H7 (cell line): ENCODE data around the gene LRP10. TPM values are rescaled to one million over a fixed set of nuclear protein-coding genes. Genes with fewer than 3 reads are reported as not detected.

Source experiments
- DNase-seq: peaks from one replicate; pipeline ENCODE4 v3.0.0; 2012
- H3K27me3 ChIP-seq: 2 replicates; pipeline ENCODE4 v1.6.0; 2011; ENCODE audit warnings: mild to moderate bottlenecking, low read length; ENCODE audit not compliant: control insufficient read depth, insufficient read depth
- H3K36me3 ChIP-seq: replicated peaks from 2 replicates; pipeline ENCODE4 v1.5.1; 2011; ENCODE audit warnings: low read length; ENCODE audit not compliant: control insufficient read depth, insufficient read depth
- H3K4me3 ChIP-seq: 2 replicates; pipeline ENCODE4 v1.5.1; 2011; ENCODE audit warnings: low read depth, mild to moderate bottlenecking, control low read depth, low read length, moderate library complexity; ENCODE audit not compliant: insufficient read depth
- total RNA-seq: library from RNA; depleted of rRNA; stranded (reverse); fragments of >200 nt; shearing (Covaris generic); gene quantifications from 2 replicates; pipeline ENCODE4 v1.2.3, GENCODE V29; 2014

The LRP10 gene
- total RNA-seq, 1 experiment from 2014 or later, result 19.3 TPM

GRCh38 chr14:22884738-22885523 lies 13.4 kb downstream of the LRP10 start:
- Histone ChIP-seq H3K27me3 (peaks cover 28% of the 10 kb centered on the region), H3K4me3 (no peak overlapping the region), H3K36me3 (no peaks in the 10 kb centered on the region)
- DNase-seq, result no peak

GRCh38 chr14:22885975-22886374 lies 14.4 kb downstream of the LRP10 start:
- Histone ChIP-seq H3K27me3 (peaks cover 28% of the 10 kb centered on the region), H3K4me3 (peak overlapping the region; percentile 73), H3K36me3 (no peaks in the 10 kb centered on the region)
- DNase-seq, result peak; percentile 36

DNA sequence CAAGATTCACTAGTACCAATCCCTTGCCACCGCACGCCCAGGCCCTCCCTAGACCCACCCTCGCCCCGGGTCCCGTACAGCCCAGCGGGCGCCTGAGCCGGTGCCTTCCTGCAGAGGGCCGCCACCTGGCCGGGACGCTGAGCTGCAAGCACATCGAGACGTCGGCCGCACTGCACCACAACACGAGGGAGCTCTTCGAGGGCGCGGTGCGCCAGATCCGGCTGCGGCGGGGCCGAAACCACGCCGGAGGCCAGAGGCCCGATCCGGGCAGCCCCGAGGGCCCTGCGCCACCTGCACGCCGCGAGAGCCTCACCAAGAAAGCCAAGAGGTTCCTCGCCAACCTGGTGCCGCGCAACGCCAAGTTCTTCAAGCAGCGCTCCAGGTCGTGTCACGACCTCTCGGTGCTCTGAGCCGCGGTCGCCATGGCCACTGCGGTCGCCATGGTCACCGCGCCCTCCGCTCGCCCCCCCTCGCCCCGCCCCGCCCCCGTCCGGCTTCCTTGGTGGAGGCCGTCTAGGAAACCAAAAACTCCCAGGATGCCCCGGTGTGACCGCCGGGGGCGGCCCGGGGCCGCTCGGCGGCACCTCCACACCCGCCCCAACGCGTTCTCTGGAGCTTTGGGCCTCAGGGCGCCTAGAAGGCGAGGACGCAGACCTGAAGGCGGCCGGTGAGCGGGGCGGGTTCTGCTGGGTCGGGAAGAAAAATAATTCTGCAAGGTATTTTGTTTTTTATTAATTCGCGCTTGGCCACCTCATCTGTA lies 15.1 kb downstream of the LRP10 start:
- DNase-seq, result peak; percentile 94
- Histone ChIP-seq H3K36me3 (no peaks in the 10 kb centered on the region), H3K27me3 (peaks cover 26% of the 10 kb centered on the region), H3K4me3 (peak overlapping the region; percentile 73)

- Histone ChIP-seq H3K36me3 (no peaks in the 10 kb centered on the region), H3K4me3 (peak overlapping the region; percentile 73), H3K27me3 (peaks cover 26% of the 10 kb centered on the region)
- peak; percentile 89 for DNase-seq
Measured at GRCh38 chr14:22887260-22887989, 15.9 kb downstream of the LRP10 start.

GRCh38 chr14:22887990-22888378 lies 16.4 kb downstream of the LRP10 start:
- Histone ChIP-seq H3K4me3 (no peak overlapping the region), H3K36me3 (no peaks in the 10 kb centered on the region), H3K27me3 (peaks cover 26% of the 10 kb centered on the region)
- no peak for DNase-seq

DNA sequence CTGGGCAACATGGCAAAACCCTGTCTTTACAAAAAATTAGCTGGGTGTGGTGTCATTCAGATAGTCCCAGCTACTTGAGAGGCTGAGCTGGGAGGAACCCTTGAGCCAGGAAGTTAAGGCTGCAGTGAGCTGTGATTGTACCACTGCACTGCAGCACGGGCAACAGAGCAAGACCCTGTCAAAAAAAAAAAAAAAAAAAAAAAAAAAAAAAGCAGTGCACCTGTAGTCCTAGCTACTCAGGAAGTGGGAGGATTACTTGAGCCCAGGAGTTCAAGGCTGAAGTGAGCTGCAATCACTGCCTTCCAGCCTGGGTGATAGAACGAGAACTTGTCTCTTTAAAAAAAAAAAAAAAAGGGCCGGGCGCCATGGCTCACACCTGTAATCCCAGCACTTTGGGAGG lies 17.1 kb downstream of the LRP10 start:
- H3K27me3 ChIP-seq, result peaks cover 22% of the 10 kb centered on the region
- no peak for DNase-seq
- no peak overlapping the region for H3K4me3 ChIP-seq
- no peaks in the 10 kb centered on the region for H3K36me3 ChIP-seq

- H3K4me3 ChIP-seq, result no peak overlapping the region
- no peaks in the 10 kb centered on the region for H3K36me3 ChIP-seq
- H3K27me3 ChIP-seq, result peaks cover 10% of the 10 kb centered on the region
- no peak for DNase-seq
Measured at GRCh38 chr14:22890416-22890815, 18.9 kb downstream of the LRP10 start.

GRCh38 chr14:22892488-22892887 lies 20.9 kb downstream of the LRP10 start:
- no peaks in the 10 kb centered on the region for H3K36me3 ChIP-seq
- H3K4me3 ChIP-seq, result no peak overlapping the region
- no peak for DNase-seq
- peaks cover 20% of the 10 kb centered on the region for H3K27me3 ChIP-seq

DNA sequence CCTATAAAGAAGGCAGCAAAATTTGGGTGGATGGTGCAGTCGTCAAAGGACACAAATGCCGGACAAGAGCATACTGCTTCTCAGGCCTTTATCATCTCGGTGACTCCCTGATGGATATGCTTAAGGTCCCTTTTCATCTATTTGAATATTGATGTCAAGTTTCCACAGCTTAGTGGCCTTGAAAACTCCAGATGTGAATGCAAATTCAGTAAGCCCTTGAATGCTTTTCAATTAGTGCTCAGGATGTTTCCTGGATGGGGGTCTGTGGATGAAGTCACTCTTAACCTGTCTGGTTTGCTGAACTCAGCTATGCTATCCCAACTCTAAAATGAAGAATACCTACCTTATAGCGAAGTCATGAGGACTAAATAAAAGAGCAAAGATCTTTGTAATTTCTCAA lies 22.2 kb downstream of the LRP10 start:
- peaks cover 32% of the 10 kb centered on the region for H3K27me3 ChIP-seq
- H3K36me3 ChIP-seq, result no peaks in the 10 kb centered on the region
- no peak for DNase-seq
- no peak overlapping the region for H3K4me3 ChIP-seq

- no peak for DNase-seq
- no peaks in the 10 kb centered on the region for H3K36me3 ChIP-seq
- no peak overlapping the region for H3K4me3 ChIP-seq
- H3K27me3 ChIP-seq, result peaks cover 33% of the 10 kb centered on the region
Measured at GRCh38 chr14:22895402-22895801, 23.9 kb downstream of the LRP10 start.

- H3K36me3 ChIP-seq, result peaks cover 7% of the 10 kb centered on the region
- no peak overlapping the region for H3K4me3 ChIP-seq
- DNase-seq, result no peak
- H3K27me3 ChIP-seq, result peaks cover 33% of the 10 kb centered on the region
Measured at GRCh38 chr14:22896356-22896755, 24.8 kb downstream of the LRP10 start.

GRCh38 chr14:22896760-22897159 lies 25.2 kb downstream of the LRP10 start:
- no peak overlapping the region for H3K4me3 ChIP-seq
- peaks cover 33% of the 10 kb centered on the region for H3K27me3 ChIP-seq
- H3K36me3 ChIP-seq, result peaks cover 10% of the 10 kb centered on the region
- DNase-seq, result peak; percentile 42

- Histone ChIP-seq H3K27me3 (peaks cover 33% of the 10 kb centered on the region), H3K4me3 (no peak overlapping the region), H3K36me3 (peaks cover 10% of the 10 kb centered on the region)
- DNase-seq, result no peak
Measured at GRCh38 chr14:22897357-22897756, 25.8 kb downstream of the LRP10 start.

GRCh38 chr14:22898302-22899090 lies 27.0 kb downstream of the LRP10 start:
- peaks cover 33% of the 10 kb centered on the region for H3K27me3 ChIP-seq
- peaks cover 16% of the 10 kb centered on the region for H3K36me3 ChIP-seq
- DNase-seq, result no peak
- H3K4me3 ChIP-seq, result no peak overlapping the region
